ENCODE measurements around the gene SIL1. TPM values are rescaled to one million over a fixed set of nuclear protein-coding genes. Genes with fewer than 3 reads are reported as not detected.

Gene SIL1
- total and polyA plus RNA-seq, 2 of the 4 experiments (the other 2 are of a cell fraction): 56.1 to 66.0 TPM

DNA sequence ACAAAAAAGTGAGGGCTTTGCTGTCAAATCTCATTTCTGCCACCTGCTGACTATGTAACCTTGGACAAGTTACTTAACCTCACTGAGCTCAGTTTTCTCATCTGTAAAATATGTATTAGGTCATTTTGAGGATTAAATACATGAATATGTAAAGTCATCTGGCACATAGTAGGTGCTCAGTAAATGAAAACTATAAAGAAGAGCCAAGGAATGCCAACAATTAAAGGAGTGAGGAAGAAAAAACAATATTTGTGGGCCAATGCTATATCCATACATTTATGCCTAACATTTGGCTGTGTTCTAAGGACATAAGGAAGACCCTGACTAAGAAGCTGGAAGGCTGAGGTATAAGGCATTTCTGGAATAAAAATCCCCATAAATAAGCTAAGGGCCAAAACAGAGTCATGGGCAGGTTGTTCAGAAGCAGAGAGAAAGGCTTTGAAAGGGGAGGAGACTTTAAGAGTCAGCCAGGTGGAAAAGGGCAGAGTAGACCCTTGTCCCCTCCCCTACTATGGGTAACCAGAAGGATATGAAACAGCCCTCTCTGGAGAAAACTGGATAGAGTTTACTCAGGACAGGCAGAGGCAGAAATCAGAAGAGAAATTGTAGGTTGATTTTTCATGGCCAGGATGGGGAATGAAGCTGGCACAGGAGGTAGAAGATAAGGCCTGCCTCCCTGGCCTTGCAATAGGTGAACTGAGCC lies 47.6 kb upstream of the SIL1 start:
- H3K27me3 ChIP-seq (ENCODE audit: control insufficient read depth, insufficient read depth, low read length): peaks cover 8% of the 10 kb centered on the region
- DNase-seq (no peak), ATAC-seq (ENCODE audit: low read depth) (no peak; the same call in 1 of the 2 replicates)
- peak overlapping the region; percentile 38 for H2BK120ac ChIP-seq (ENCODE audit: low read depth, low read length)
- H2BK5ac ChIP-seq (ENCODE audit: low read depth, low read length, poor library complexity, severe bottlenecking): peak overlapping the region; percentile 36
- H4K20me1 ChIP-seq (ENCODE audit: insufficient read depth, low read length): no peaks in the 10 kb centered on the region
- BruUV-seq (replicated peaks): no TSS peak
- in situ Hi-C loops (cut with MboI; ENCODE audit: low sequenced_read_pairs): no loop called here
- H2BK15ac ChIP-seq (ENCODE audit: low read depth, low read length): peak overlapping the region; percentile 79; the same call in 2 of the 3 replicates
- peak overlapping the region; percentile 93 for H3K14ac ChIP-seq (replicated peaks; ENCODE audit: low read depth, low read length)
- no peaks in the 10 kb centered on the region for H3K79me1 ChIP-seq (ENCODE audit: low read depth in 1 of 2, low read length in 2 of 2)
- TF ChIP-seq, protein P1, sequence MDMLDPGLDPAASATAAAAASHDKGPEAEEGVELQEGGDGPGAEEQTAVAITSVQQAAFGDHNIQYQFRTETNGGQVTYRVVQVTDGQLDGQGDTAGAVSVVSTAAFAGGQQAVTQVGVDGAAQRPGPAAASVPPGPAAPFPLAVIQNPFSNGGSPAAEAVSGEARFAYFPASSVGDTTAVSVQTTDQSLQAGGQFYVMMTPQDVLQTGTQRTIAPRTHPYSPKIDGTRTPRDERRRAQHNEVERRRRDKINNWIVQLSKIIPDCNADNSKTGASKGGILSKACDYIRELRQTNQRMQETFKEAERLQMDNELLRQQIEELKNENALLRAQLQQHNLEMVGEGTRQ (IDR thresholded peaks at IDR 0.05; ENCODE audit: low read depth, low read length): no peak
- no peak for TF ChIP-seq RFX5 (IDR thresholded peaks at IDR 0.05; ENCODE audit: low read depth, low read length)
- TF ChIP-seq MAZ (IDR thresholded peaks at IDR 0.05; ENCODE audit: borderline replicate concordance, low read depth, low read length): no peak
- H4K91ac ChIP-seq (ENCODE audit: insufficient read depth, low read depth, low read length): peak overlapping the region; percentile 49
- H3K56ac ChIP-seq (ENCODE audit: extremely low read depth, insufficient read depth, low read length): no peak overlapping the region
- peak overlapping the region; percentile 79; the same call in 1 of the 2 replicates for H4K5ac ChIP-seq (ENCODE audit: low read depth, low read length)
- H4K8ac ChIP-seq (ENCODE audit: low read depth in 2 of 2, low read length in 2 of 2): peak overlapping the region; percentile 65 to 94
- ChIA-PET CTCF (interaction anchor here (0.6 to 0.7 kb wide), 2 partner anchors 512 to 700 kb away, joined by 3 read pairs; no protein-coding TSS in a partner anchor), POLR2A (ENCODE audit: unreplicated experiment) (interaction anchor here (0.6 kb wide), 1 partner anchor 48 kb away, joined by 3 read pairs; no protein-coding TSS in a partner anchor)
- H3K27ac ChIP-seq (ENCODE audit: insufficient read depth, low read length): peak overlapping the region; percentile 38
- peak overlapping the region; percentile 89 for H2AFZ ChIP-seq (replicated peaks; ENCODE audit: low read length, poor library complexity)
- dilution Hi-C loops (cut with HindIII; ENCODE audit: low sequenced_read_pairs, unreplicated experiment): no loop called here
- peak overlapping the region; percentile 46; the same call in 1 of the 2 replicates for H3K23ac ChIP-seq (ENCODE audit: low read depth, low read length)
- intact Hi-C loops (cut with micrococcal nuclease): no loop called here
- peak overlapping the region; percentile 50; the same call in 1 of the 2 replicates for H2AK5ac ChIP-seq (ENCODE audit: low read depth, low read length)
- H3K4me3 ChIP-seq (ENCODE audit: insufficient read depth, low read depth, low read length): no peak overlapping the region
- peak overlapping the region; percentile 54 for H3K4ac ChIP-seq (ENCODE audit: low read depth, low read length)
- H3K4me2 ChIP-seq (ENCODE audit: low read depth, low read length): peak overlapping the region; percentile 37; the same call in 1 of the 2 replicates
- no peak overlapping the region; the same call in 1 of the 2 replicates for H3K18ac ChIP-seq (ENCODE audit: low read depth, low read length)
- H3K9ac ChIP-seq (ENCODE audit: low read depth, low read length): no peak overlapping the region
- peak overlapping the region; percentile 45; the same call in 1 of the 2 replicates for H2BK20ac ChIP-seq (ENCODE audit: low read depth, low read length)
- H2AK9ac ChIP-seq (replicated peaks; ENCODE audit: low read depth, low read length, poor library complexity): peak overlapping the region; percentile 53
- no peaks in the 10 kb centered on the region for H3K36me3 ChIP-seq (ENCODE audit: control insufficient read depth, insufficient read depth, low read length)
- no peaks in the 10 kb centered on the region for H3K9me3 ChIP-seq (ENCODE audit: control insufficient read depth, insufficient read depth, low read length)
- peaks cover 5% of the 10 kb centered on the region for H3K4me1 ChIP-seq (ENCODE audit: control insufficient read depth, insufficient read depth, low read length)
- H3K9me1 ChIP-seq (ENCODE audit: insufficient read depth, low read length): peaks cover 9% of the 10 kb centered on the region
